GM10266 (cell line): ENCODE results near the gene FKBP15.
A peak's percentile ranks its signal among the peaks of the same experiment; 100 is the strongest.

Source experiments
- DNase-seq: peaks from one replicate; pipeline ENCODE4 v3.0.0; 2012; ENCODE audit errors: extremely low spot score
- CTCF ChIP-seq: IDR thresholded peaks from 2 replicates; pipeline ENCODE4 v1.5.1; 2012; ENCODE audit warnings: mild to moderate bottlenecking, low read depth; ENCODE audit not compliant: control insufficient read depth, insufficient read depth; ENCODE audit errors: missing control alignments

Gene FKBP15

GRCh38 chr9:113221003-113221799 is at the start of gene FKBP15, which contains the start of gene SLC31A1:
FKBP15 (minus strand) TSS chr9:113221277; CDS start chr9:113221243, 34 bp downstream.
SLC31A1 (plus strand) TSS chr9:113221544; CDS start chr9:113256149, 34,605 bp downstream.
- peak; percentile 93 for DNase-seq
- TF ChIP-seq CTCF = no peak

GRCh38 chr9:113269871-113270270 is 48.8 kb upstream of the FKBP15 start:
- TF ChIP-seq CTCF = no peak
- no peak for DNase-seq

GRCh38 chr9:113269355-113269754 is 48.3 kb upstream of the FKBP15 start:
- DNase-seq = no peak
- TF ChIP-seq CTCF = no peak

- DNase-seq = no peak
- TF ChIP-seq CTCF = no peak
Measured at GRCh38 chr9:113267911-113268566, 47.0 kb upstream of the FKBP15 start.

GRCh38 chr9:113266174-113266573 is 45.1 kb upstream of the FKBP15 start:
- no peak for DNase-seq

GRCh38 chr9:113261917-113262671 is 41.0 kb upstream of the FKBP15 start:
- no peak for DNase-seq
- TF ChIP-seq CTCF = no peak

More at GRCh38 chr9:113266174-113266573, 45.1 kb upstream of the FKBP15 start:
- no peak for TF ChIP-seq CTCF
